IMR-90 (cell line): ENCODE data around the gene HDHD5. TPM values are rescaled to one million over a fixed set of nuclear protein-coding genes. Genes with fewer than 3 reads are reported as not detected.

ENCODE experiments used
- ATAC-seq: fragments of 200-7000 bp; cut with Tn5 transposase; 2 replicates; pipeline ENCODE4 v1.9.1; 2020; ENCODE audit warnings: low read depth, mild to moderate bottlenecking, moderate library complexity
- BruUV-seq: library from RNA; stranded (reverse); fragments of 400-500 nt; replicated peaks from 2 replicates; lab custom pipeline; 2021; lab: Mats Ljungman, UMichigan
- CTCF ChIA-PET: fragments of 300-600 bp; formaldehyde crosslinking; extraction: SDS; loops from one replicate; lab custom pipeline; 2021; ENCODE audit warnings: antibody characterized with exemption; lab: Yijun Ruan, JAX
- POLR2A ChIA-PET: fragments of 300-600 bp; sonication (Branson Sonifier 250); formaldehyde crosslinking; loops from one replicate; lab custom pipeline; 2022; ENCODE audit warnings: antibody characterized with exemption; ENCODE audit not compliant: unreplicated experiment; lab: Charles Lee
- DNase-seq: peaks from one replicate; pipeline ENCODE4 v3.0.0; 2013
- H2AFZ ChIP-seq: replicated peaks from 2 replicates; pipeline ENCODE3; 2013; ENCODE audit warnings: low read length, mild to moderate bottlenecking; ENCODE audit not compliant: poor library complexity
- H2AK5ac ChIP-seq: 2 replicates; pipeline ENCODE4 v1.6.1; 2013; ENCODE audit warnings: low read depth, low read length, inconsistent platforms
- H2AK9ac ChIP-seq: replicated peaks from 2 replicates; pipeline ENCODE3; 2013; ENCODE audit warnings: mild to moderate bottlenecking, low read depth, low read length, moderate library complexity; ENCODE audit not compliant: poor library complexity
- H2BK120ac ChIP-seq: 2 replicates; pipeline ENCODE4 v1.6.1; 2013; ENCODE audit warnings: low read depth, low read length, inconsistent platforms
- H2BK15ac ChIP-seq: 3 replicates; pipeline ENCODE4 v1.6.1; 2013; ENCODE audit warnings: low read depth, low read length, inconsistent platforms
- H2BK20ac ChIP-seq: 2 replicates; pipeline ENCODE4 v1.6.1; 2013; ENCODE audit warnings: low read depth, mild to moderate bottlenecking, inconsistent platforms, low read length, moderate library complexity
- H2BK5ac ChIP-seq: 2 replicates; pipeline ENCODE4 v1.6.1; 2013; ENCODE audit warnings: mild to moderate bottlenecking, low read depth, low read length, inconsistent platforms; ENCODE audit not compliant: poor library complexity, severe bottlenecking
- H3K14ac ChIP-seq: replicated peaks from 2 replicates; pipeline ENCODE4 v1.6.1; 2013; ENCODE audit warnings: low read depth, low read length, inconsistent platforms
- H3K18ac ChIP-seq: 2 replicates; pipeline ENCODE4 v1.6.1; 2013; ENCODE audit warnings: low read depth, low read length, control low read depth
- H3K23ac ChIP-seq: 2 replicates; pipeline ENCODE4 v1.6.1; 2013; ENCODE audit warnings: low read depth, low read length, inconsistent platforms
- H3K27ac ChIP-seq: 2 replicates; pipeline ENCODE4 v1.5.1; 2013; ENCODE audit warnings: mild to moderate bottlenecking, control low read depth, low read length; ENCODE audit not compliant: insufficient read depth
- H3K27me3 ChIP-seq: 2 replicates; pipeline ENCODE4 v1.6.1; 2013; ENCODE audit warnings: low read length; ENCODE audit not compliant: control insufficient read depth, insufficient read depth
- H3K36me3 ChIP-seq: 2 replicates; pipeline ENCODE4 v1.6.1; 2013; ENCODE audit warnings: low read length, mixed read lengths; ENCODE audit not compliant: control insufficient read depth, insufficient read depth
- H3K4ac ChIP-seq: 2 replicates; pipeline ENCODE4 v1.6.1; 2013; ENCODE audit warnings: low read depth, low read length, inconsistent platforms
- H3K4me1 ChIP-seq: 2 replicates; pipeline ENCODE4 v1.6.1; 2013; ENCODE audit warnings: low read length, mixed read lengths; ENCODE audit not compliant: control insufficient read depth, insufficient read depth
- H3K4me2 ChIP-seq: 2 replicates; pipeline ENCODE4 v1.6.1; 2013; ENCODE audit warnings: low read depth, mild to moderate bottlenecking, control low read depth, low read length, moderate library complexity
- H3K4me3 ChIP-seq: 2 replicates; pipeline ENCODE4 v1.5.1; 2013; ENCODE audit warnings: low read depth, mild to moderate bottlenecking, control low read depth, low read length, moderate library complexity; ENCODE audit not compliant: insufficient read depth
- H3K56ac ChIP-seq: 2 replicates; pipeline ENCODE4 v1.6.1; 2013; ENCODE audit warnings: low read length, inconsistent platforms; ENCODE audit not compliant: insufficient read depth; ENCODE audit errors: extremely low read depth
- H3K79me1 ChIP-seq, 2 experiments: 2 replicates each; pipeline ENCODE4 v1.6.1; 2013; ENCODE audit warnings: low read length in 2 of 2, inconsistent platforms in 1 of 2, low read depth in 1 of 2
- H3K9ac ChIP-seq: 2 replicates; pipeline ENCODE4 v1.6.1; 2013; ENCODE audit warnings: low read depth, low read length, control low read depth
- H3K9me1 ChIP-seq: 2 replicates; pipeline ENCODE4 v1.6.1; 2013; ENCODE audit warnings: low read length, inconsistent platforms; ENCODE audit not compliant: insufficient read depth
- H3K9me3 ChIP-seq: 2 replicates; pipeline ENCODE4 v1.6.1; 2013; ENCODE audit warnings: low read length; ENCODE audit not compliant: control insufficient read depth, insufficient read depth
- H4K20me1 ChIP-seq: 2 replicates; pipeline ENCODE4 v1.6.1; 2013; ENCODE audit warnings: low read length, inconsistent platforms; ENCODE audit not compliant: insufficient read depth
- H4K5ac ChIP-seq: 2 replicates; pipeline ENCODE4 v1.6.1; 2013; ENCODE audit warnings: mild to moderate bottlenecking, low read depth, low read length, control low read depth
- H4K8ac ChIP-seq, 2 experiments: 2 replicates each; pipeline ENCODE4 v1.6.1; 2013; ENCODE audit warnings: low read depth in 2 of 2, low read length in 2 of 2, control low read depth in 1 of 2, inconsistent platforms in 1 of 2
- H4K91ac ChIP-seq: 2 replicates; pipeline ENCODE4 v1.6.1; 2013; ENCODE audit warnings: low read depth, low read length, inconsistent platforms; ENCODE audit not compliant: insufficient read depth
- CEBPB ChIP-seq: IDR thresholded peaks from 2 replicates; pipeline ENCODE4 v1.6.1; 2012; ENCODE audit warnings: low read depth, low read length, improper control_type of control experiment
- CHD1 ChIP-seq: IDR thresholded peaks from 2 replicates; pipeline ENCODE4 v1.6.1; 2012; ENCODE audit warnings: low read depth, low read length, improper control_type of control experiment
- FOS ChIP-seq: fragments of 150-350 bp; IDR thresholded peaks from 2 replicates; pipeline ENCODE4 v1.6.1; 2016; ENCODE audit warnings: low read depth, low read length
- MAFK ChIP-seq: IDR thresholded peaks from 2 replicates; pipeline ENCODE4 v1.6.1; 2012; ENCODE audit warnings: low read depth, low read length, improper control_type of control experiment
- POLR2A ChIP-seq: IDR thresholded peaks from 2 replicates; pipeline ENCODE4 v1.6.1; 2012; ENCODE audit warnings: mild to moderate bottlenecking, low read depth, low read length
- RAD21 ChIP-seq: IDR thresholded peaks from 2 replicates; pipeline ENCODE4 v1.6.1; 2012; ENCODE audit warnings: low read length, improper control_type of control experiment
- SMC3 ChIP-seq: fragments of 150-350 bp; IDR thresholded peaks from 2 replicates; pipeline ENCODE4 v1.6.1; 2016; ENCODE audit warnings: low read depth, mild to moderate bottlenecking, antibody characterized with exemption, low read length, moderate library complexity
- WGBS, 2 experiments: methylation state at CpG; one replicate each; pipeline versions ENCODE4 v1.1.5 to v1.1.7; 2013; ENCODE audit warnings: missing lambda C conversion rate in 2 of 2; ENCODE audit not compliant: insufficient read length in 1 of 2; ENCODE audit errors: extremely low coverage in 2 of 2; 5-methylcytosine and 5-hydroxymethylcytosine counted together
- dilution Hi-C: fragments of 300-500 bp; cut with HindIII; formaldehyde crosslinking; loops from one replicate; pipeline ENCODE4 v1.14.3; 2018; ENCODE audit warnings: low sequenced_read_pairs; ENCODE audit not compliant: unreplicated experiment
- in situ Hi-C: fragments of 300-500 bp; cut with MboI; formaldehyde crosslinking; loops from 3 replicates; pipeline ENCODE4 v1.14.3; 2019; ENCODE audit warnings: low sequenced_read_pairs, inconsistent platforms, mixed read lengths
- intact Hi-C: fragments of 100-400 bp; cut with micrococcal nuclease; formaldehyde crosslinking; loops from 2 replicates; pipeline ENCODE4 v1.10.0; 2022
- polyA plus RNA-seq, 3 experiments: library from polyadenylated mRNA; depleted of rRNA; stranded (reverse); fragments of >200 nt; gene quantifications; 2 replicates each; pipeline ENCODE4 v1.2.3, GENCODE V29; 2012; ENCODE audit warnings: low replicate concordance in 1 of 3
- total RNA-seq: library from RNA; depleted of rRNA; stranded (reverse); fragments of >200 nt; gene quantifications from 2 replicates; pipeline ENCODE4 v1.2.3, GENCODE V29; 2012
- TF ChIP-seq, protein P1 (sequence below): fragments of 150-350 bp; IDR thresholded peaks from 2 replicates; pipeline ENCODE4 v1.6.1; 2016; ENCODE audit warnings: low read depth, mild to moderate bottlenecking, low read length, moderate library complexity, borderline replicate concordance

HDHD5 gene
- total and polyA plus RNA-seq, 2 of the 4 experiments (the other 2 are of a cell fraction) = 31.9 to 37.5 TPM

DNA sequence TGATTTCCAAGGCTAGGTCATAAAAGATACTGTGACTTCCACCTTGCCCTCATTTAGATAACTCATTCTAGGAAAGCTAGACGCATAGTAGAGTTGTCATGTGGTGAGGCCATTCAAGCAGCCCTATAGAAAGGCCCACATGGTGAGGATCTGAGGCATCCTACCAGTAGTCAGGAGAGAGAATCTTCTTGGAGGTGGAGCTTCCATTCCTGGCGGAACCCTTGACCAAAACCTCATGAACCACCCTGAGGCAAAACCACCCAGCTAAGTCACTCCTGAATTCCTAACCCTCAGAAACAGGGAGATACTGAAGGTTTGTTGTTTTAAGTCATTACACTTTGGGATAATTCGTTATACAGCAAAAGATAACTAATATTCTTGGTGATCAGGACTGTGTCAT lies 2.9 kb upstream of the HDHD5 start:
- H3K27ac ChIP-seq = no peak overlapping the region
- H3K36me3 ChIP-seq = no peaks in the 10 kb centered on the region
- no peak overlapping the region for H2BK15ac ChIP-seq
- H3K79me1 ChIP-seq = peaks cover 9 to 20% of the 10 kb centered on the region in 2 experiments; a peak in 3 of 4 replicates
- ATAC-seq = no peak
- H3K18ac ChIP-seq = no peak overlapping the region
- no peak overlapping the region for H2BK120ac ChIP-seq
- H3K56ac ChIP-seq = no peak overlapping the region
- TF ChIP-seq FOS (no peak), POLR2A (no peak), SMC3 (no peak), MAFK (no peak), CHD1 (no peak), RAD21 (no peak), CEBPB (no peak)
- TF ChIP-seq, protein P1, sequence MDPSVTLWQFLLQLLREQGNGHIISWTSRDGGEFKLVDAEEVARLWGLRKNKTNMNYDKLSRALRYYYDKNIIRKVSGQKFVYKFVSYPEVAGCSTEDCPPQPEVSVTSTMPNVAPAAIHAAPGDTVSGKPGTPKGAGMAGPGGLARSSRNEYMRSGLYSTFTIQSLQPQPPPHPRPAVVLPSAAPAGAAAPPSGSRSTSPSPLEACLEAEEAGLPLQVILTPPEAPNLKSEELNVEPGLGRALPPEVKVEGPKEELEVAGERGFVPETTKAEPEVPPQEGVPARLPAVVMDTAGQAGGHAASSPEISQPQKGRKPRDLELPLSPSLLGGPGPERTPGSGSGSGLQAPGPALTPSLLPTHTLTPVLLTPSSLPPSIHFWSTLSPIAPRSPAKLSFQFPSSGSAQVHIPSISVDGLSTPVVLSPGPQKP = no peak
- dilution Hi-C loops = no loop called here
- H3K9me3 ChIP-seq = no peaks in the 10 kb centered on the region
- H3K4me2 ChIP-seq = no peak overlapping the region
- H2BK20ac ChIP-seq = no peak overlapping the region
- no peak overlapping the region for H2AK5ac ChIP-seq
- no peak overlapping the region for H4K8ac ChIP-seq
- no peak overlapping the region for H2BK5ac ChIP-seq
- DNase-seq = no peak
- ChIA-PET POLR2A (no interaction called here), CTCF (interaction anchor here (4.0 kb wide), 1 partner anchor 10 kb away, joined by 19 read pairs; no protein-coding TSS in a partner anchor)
- no peak overlapping the region for H2AFZ ChIP-seq
- H3K4ac ChIP-seq = no peak overlapping the region
- no peaks in the 10 kb centered on the region for H3K9me1 ChIP-seq
- H3K27me3 ChIP-seq = no peaks in the 10 kb centered on the region
- H3K4me3 ChIP-seq = no peak overlapping the region
- no CpG with 5 or more reads among the region's 3 CpGs for WGBS, 2 experiments
- H2AK9ac ChIP-seq = no peak overlapping the region
- no peak overlapping the region for H4K5ac ChIP-seq
- no peak overlapping the region for H3K9ac ChIP-seq
- H4K20me1 ChIP-seq = no peaks in the 10 kb centered on the region
- intact Hi-C loops = no loop called here
- in situ Hi-C loops = no loop called here
- no peak overlapping the region for H3K14ac ChIP-seq
- peaks cover 4% of the 10 kb centered on the region; the same call in 1 of the 2 replicates for H3K4me1 ChIP-seq
- no peak overlapping the region; the same call in 1 of the 2 replicates for H3K23ac ChIP-seq
- H4K91ac ChIP-seq = no peak overlapping the region
- BruUV-seq = no TSS peak
